ENCODE measurements around the gene FGF3. TPM values are rescaled to one million over a fixed set of nuclear protein-coding genes. Genes with fewer than 3 reads are reported as not detected.

The FGF3 gene
- total RNA-seq, 1 donor from 2014 or later, result not detected

- no peaks in the 10 kb centered on the region for H3K9me3 ChIP-seq
- intact Hi-C loops (cut with DNase I), result no loop called here
- no peak overlapping the region for H3K4me3 ChIP-seq
- ATAC-seq (no peak), DNase-seq (no peak)
- no peak overlapping the region for H3K27ac ChIP-seq
- no peaks in the 10 kb centered on the region for H3K36me3 ChIP-seq
- H3K4me1 ChIP-seq, result no peaks in the 10 kb centered on the region
- H3K27me3 ChIP-seq (ENCODE audit: low read depth), result peaks cover 55% of the 10 kb centered on the region
- TF ChIP-seq CTCF (IDR thresholded peaks at IDR 0.05), result no peak
These were observed 12.8 kb upstream of the FGF3 start for GRCh38 chr11:69831985-69832384.

GRCh38 chr11:69830086-69830485, 10.9 kb upstream of the FGF3 start:
- Histone ChIP-seq H3K27ac (no peak overlapping the region), H3K36me3 (no peaks in the 10 kb centered on the region), H3K27me3 (ENCODE audit: low read depth) (peaks cover 43% of the 10 kb centered on the region), H3K9me3 (no peaks in the 10 kb centered on the region), H3K4me3 (no peak overlapping the region), H3K4me1 (no peaks in the 10 kb centered on the region)
- DNase-seq (no peak), ATAC-seq (no peak)
- no peak for TF ChIP-seq CTCF (IDR thresholded peaks at IDR 0.05)
- intact Hi-C loops (cut with DNase I), result no loop called here

- Histone ChIP-seq H3K27me3 (ENCODE audit: low read depth) (peaks cover 31% of the 10 kb centered on the region), H3K4me1 (no peaks in the 10 kb centered on the region), H3K4me3 (no peak overlapping the region), H3K36me3 (no peaks in the 10 kb centered on the region), H3K9me3 (no peaks in the 10 kb centered on the region), H3K27ac (no peak overlapping the region)
- ATAC-seq (no peak), DNase-seq (no peak)
- intact Hi-C loops (cut with DNase I), result no loop called here
- TF ChIP-seq CTCF (IDR thresholded peaks at IDR 0.05), result no peak
These were observed 9.7 kb upstream of the FGF3 start for GRCh38 chr11:69828971-69829344.

GRCh38 chr11:69828276-69828970, 9.2 kb upstream of the FGF3 start:
- Histone ChIP-seq H3K27ac (no peak overlapping the region), H3K4me3 (no peak overlapping the region), H3K9me3 (no peaks in the 10 kb centered on the region), H3K27me3 (ENCODE audit: low read depth) (peaks cover 26% of the 10 kb centered on the region), H3K4me1 (no peaks in the 10 kb centered on the region), H3K36me3 (no peaks in the 10 kb centered on the region)
- TF ChIP-seq CTCF (IDR thresholded peaks at IDR 0.05), result no peak
- ATAC-seq, result no peak
- intact Hi-C loops (cut with DNase I), result no loop called here
- no peak for DNase-seq

- H3K27ac ChIP-seq, result no peak overlapping the region
- no peak overlapping the region for H3K4me3 ChIP-seq
- TF ChIP-seq CTCF (IDR thresholded peaks at IDR 0.05), result no peak
- ATAC-seq (no peak), DNase-seq (no peak)
- H3K4me1 ChIP-seq, result no peaks in the 10 kb centered on the region
- H3K9me3 ChIP-seq, result no peaks in the 10 kb centered on the region
- no peaks in the 10 kb centered on the region for H3K36me3 ChIP-seq
- peaks cover 23% of the 10 kb centered on the region for H3K27me3 ChIP-seq (ENCODE audit: low read depth)
- intact Hi-C loops (cut with DNase I), result no loop called here
These were observed 7.6 kb upstream of the FGF3 start for GRCh38 chr11:69826773-69827172.

Data from lower lobe of right lung (tissue), 2 donors.